GM18519 (cell line): ENCODE data around the gene EIF4B.

Experiments
- ATAC-seq: cut with Tn5 transposase; IDR thresholded peaks from one replicate; pipeline ENCODE4 v1.9.1; 2021; ENCODE audit warnings: mild to moderate bottlenecking, moderate library complexity; ENCODE audit not compliant: unreplicated experiment, low FRiP score

The EIF4B gene

DNA sequence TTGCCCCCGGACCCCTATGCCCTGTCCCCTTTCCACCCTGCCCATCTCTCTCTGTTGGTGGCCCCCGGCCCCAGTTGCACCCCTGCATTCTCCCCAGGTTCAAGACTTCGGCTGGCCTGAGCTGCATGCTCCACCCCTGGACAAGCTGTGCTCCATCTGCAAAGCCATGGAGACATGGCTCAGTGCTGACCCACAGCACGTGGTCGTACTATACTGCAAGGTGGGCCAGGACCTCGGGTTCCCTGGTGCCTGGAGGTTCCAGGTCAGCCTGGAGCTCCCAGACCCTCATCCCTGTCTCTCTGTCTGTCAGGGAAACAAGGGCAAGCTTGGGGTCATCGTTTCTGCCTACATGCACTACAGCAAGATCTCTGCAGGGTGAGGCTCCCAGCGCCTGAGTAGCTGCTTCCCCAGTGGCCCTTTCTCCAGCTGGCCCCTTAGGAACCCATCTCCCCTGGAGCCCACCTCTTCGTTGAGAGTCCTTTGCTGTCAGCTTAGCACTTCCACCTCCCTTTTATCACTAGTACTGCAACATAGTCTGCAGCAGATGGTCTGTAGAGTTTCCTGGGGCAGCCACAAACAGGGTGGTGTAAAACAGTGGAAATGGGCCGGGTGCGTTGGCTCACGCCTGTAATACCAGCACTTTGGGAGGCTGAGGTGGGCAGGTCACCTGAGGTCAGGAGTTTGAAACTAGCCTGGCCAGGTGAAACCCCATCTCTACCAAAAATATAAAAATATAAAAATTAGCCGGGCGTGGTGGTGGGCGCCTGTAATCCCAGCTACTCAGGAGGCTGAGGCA is 49.4 kb downstream of the EIF4B start:
- no peak for ATAC-seq

DNA sequence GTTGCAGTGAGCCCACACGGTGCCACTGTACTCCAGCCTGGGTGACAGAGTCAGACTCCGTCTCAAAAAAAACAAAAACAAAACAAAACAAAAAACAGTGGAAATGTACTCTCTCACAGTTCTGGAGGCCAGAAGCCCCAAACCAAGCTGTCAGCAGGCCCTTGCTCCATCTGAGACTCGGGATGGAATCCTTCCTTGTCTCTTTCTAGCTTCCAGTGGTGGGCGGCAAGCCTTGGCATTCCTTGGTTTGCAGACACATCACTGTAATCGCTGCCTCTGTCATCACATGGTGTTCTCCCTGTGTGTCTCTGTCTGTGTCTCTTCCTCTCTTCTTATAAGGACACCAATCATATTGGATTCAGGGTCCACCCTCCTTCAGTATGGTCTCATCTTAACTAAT is 50.0 kb downstream of the EIF4B start:
- no peak for ATAC-seq

DNA sequence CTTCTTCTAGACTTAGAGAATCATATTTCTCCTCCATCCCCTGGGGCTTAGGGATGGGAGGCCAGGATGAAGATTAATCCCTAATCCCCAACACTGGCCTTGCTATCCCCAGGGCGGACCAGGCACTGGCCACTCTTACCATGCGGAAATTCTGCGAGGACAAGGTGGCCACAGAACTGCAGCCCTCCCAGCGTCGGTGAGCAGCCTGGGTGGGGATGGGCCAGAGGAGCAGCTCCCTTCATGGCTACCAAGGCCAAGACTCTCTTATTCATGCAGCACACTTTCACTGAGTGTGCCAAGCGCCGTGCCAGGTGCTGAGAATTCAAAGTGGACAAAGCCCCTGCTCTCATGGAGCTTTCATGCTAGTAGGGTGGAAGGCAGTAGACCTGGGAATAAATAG is 50.6 kb downstream of the EIF4B start:
- ATAC-seq = no peak

DNA sequence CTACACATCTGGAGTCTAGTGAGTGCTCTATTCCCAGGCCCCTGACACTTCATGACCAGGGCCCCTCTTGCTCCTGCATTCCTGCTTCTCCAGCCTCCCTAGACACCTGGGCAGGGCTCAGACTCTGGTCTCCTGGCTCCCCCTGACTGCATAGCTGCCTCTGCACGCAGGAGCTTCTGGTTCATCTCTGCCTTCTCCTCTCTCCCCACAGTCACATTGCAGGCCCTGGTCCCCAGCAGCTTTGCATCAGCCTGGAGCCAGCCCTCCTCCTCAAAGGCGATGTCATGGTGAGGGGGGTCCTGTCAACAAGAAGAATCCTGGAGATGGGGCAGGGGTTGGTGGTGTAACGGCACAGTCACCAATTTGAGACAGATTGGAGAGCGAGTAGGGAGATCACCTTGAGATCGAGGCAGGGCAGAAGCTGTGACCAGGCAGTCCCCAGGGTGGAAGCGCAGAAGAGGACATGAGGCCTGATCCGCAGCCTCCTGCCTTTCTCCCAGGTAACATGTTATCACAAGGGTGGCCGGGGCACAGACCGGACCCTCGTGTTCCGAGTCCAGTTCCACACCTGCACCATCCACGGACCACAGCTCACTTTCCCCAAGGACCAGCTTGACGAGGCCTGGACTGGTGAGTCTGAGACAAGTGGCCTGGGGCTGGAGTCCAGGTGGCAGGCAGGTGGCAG is 51.7 kb downstream of the EIF4B start:
- no peak for ATAC-seq

DNA sequence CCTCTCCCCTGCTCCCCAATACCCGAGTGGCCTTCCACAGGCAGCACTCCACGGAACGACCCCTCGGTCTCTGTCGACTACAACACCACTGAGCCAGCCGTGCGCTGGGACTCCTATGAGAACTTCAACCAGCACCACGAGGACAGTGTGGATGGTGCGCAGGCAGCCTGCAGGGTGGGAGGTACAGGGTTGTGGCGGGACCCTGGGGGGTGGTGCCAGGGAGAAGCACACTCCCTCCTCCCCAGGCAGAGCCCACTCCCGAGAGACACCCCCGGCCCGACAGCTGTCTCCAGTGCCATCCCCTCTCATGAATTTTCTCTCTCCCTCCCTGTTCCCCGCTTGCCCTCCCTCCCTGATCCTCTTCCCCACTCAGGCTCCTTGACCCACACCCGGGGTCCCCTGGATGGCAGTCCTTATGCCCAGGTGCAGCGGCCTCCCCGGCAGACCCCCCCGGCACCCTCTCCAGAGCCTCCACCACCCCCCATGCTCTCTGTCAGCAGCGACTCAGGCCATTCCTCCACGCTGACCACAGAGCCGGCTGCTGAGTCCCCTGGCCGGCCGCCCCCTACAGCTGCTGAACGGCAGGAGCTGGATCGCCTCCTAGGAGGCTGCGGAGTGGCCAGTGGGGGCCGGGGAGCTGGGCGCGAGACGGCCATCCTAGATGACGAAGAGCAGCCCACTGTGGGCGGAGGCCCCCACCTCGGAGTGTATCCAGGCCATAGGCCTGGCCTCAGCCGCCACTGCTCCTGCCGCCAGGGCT is 52.6 kb downstream of the EIF4B start:
- no peak for ATAC-seq

DNA sequence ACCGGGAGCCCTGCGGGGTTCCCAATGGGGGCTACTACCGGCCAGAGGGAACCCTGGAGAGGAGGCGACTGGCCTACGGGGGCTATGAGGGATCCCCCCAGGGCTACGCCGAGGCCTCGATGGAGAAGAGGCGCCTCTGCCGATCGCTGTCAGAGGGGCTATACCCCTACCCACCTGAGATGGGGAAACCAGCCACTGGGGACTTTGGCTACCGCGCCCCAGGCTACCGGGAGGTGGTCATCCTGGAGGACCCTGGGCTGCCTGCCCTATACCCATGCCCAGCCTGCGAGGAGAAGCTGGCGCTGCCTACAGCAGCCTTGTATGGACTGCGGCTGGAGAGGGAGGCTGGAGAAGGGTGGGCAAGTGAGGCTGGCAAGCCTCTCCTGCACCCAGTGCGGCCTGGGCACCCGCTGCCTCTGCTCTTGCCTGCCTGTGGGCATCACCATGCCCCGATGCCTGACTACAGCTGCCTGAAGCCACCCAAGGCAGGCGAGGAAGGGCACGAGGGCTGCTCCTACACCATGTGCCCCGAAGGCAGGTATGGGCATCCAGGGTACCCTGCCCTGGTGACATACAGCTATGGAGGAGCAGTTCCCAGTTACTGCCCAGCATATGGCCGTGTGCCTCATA is 53.3 kb downstream of the EIF4B start:
- ATAC-seq = no peak

DNA sequence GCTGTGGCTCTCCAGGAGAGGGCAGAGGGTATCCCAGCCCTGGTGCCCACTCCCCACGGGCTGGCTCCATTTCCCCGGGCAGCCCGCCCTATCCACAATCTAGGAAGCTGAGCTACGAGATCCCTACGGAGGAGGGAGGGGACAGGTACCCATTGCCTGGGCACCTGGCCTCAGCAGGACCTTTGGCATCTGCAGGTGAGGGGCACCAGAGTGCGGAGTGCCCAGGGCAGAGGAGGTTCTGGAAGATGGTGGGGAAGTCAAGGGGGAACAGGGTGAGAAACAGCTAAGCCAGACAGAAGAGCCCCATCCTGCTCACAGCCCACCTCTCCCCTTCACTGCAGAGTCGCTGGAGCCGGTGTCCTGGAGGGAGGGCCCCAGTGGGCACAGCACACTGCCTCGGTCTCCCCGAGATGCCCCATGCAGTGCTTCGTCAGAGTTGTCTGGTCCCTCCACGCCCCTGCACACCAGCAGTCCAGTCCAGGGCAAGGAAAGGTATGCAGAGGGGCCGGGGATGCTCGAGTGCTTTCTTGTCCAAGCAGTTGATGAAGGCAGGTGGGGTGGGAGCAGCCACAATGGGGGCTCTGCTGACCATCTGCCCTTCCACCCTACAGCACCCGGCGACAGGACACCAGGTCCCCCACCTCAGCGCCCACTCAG is 53.9 kb downstream of the EIF4B start:
- ATAC-seq = no peak

DNA sequence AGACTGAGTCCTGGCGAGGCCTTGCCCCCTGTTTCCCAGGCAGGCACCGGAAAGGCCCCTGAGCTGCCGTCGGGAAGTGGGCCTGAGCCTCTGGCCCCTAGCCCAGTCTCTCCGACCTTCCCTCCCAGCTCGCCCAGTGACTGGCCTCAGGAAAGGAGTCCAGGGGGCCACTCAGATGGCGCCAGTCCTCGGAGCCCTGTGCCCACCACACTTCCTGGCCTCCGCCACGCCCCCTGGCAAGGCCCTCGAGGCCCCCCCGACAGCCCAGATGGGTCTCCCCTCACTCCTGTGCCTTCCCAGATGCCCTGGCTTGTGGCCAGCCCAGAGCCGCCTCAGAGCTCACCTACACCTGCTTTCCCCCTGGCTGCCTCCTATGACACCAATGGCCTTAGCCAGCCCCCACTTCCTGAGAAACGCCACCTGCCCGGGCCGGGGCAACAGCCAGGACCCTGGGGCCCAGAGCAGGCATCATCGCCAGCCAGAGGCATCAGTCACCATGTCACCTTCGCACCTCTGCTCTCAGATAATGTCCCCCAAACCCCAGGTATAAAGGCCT is 54.5 kb downstream of the EIF4B start:
- ATAC-seq = no peak

DNA sequence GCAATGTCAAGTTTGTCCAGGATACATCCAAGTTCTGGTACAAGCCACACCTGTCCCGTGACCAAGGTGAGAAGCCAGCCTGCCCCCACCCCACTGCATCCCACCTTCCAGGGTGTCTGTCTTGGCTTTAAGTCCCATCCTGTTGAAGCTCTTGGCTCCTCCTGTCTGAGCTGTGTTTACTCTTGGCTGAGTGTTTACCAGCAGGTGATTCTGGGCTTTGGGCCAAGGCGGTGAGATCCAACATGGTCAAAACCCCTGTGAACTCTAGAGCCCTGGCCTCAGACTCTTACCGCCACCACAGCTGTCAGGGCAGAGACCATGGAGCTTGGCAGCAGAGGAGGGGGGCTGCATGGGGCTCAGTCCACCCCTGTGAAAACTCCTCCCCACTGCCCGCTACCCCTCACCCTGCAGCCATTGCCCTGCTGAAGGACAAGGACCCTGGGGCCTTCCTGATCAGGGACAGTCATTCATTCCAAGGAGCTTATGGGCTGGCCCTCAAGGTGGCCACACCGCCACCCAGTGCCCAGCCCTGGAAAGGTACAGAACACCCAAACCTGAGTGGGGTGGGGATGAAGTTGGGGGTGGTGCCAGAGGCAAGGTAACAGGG is 55.3 kb downstream of the EIF4B start:
- no peak for ATAC-seq

DNA sequence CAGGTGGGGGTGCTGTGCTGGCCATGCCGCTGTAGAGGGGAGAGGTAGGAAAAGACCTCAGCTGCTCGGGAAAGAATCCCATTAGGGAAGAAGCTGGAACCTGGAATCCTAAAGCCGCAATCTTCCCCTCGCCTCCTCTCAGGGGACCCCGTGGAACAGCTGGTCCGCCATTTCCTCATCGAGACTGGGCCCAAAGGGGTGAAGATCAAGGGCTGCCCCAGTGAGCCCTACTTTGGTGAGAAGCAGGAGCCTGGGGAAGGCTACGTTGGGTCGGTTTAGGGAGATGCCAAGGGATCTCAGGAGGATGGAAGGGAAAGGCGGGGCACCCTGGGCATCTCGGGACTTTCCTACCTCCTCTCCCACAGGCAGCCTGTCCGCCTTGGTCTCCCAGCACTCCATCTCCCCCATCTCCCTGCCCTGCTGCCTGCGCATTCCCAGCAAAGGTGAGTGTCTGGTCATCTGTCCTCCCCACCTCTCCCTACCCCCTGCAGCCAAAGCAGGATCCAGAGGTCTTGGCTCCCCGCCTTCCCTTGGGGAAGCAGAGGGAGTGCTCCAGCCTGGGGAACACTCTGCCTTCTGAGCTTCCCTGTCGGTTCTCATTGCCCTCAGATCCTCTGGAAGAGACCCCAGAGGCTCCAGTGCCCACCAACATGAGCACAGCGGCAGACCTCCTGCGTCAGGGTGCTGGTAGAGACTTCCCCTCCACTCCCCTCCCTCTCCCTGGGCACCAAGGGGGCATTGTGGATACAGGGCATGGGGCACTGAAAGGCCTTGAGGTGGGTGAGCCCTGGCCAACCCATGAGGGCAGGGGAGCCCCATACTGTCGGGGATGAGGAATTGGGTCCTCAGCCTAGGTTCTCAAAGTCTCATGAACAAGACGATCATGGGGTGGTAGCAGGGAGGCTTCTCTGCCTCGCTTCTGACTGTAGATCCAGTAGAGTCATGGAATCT is 56.0 kb downstream of the EIF4B start:
- no peak for ATAC-seq

DNA sequence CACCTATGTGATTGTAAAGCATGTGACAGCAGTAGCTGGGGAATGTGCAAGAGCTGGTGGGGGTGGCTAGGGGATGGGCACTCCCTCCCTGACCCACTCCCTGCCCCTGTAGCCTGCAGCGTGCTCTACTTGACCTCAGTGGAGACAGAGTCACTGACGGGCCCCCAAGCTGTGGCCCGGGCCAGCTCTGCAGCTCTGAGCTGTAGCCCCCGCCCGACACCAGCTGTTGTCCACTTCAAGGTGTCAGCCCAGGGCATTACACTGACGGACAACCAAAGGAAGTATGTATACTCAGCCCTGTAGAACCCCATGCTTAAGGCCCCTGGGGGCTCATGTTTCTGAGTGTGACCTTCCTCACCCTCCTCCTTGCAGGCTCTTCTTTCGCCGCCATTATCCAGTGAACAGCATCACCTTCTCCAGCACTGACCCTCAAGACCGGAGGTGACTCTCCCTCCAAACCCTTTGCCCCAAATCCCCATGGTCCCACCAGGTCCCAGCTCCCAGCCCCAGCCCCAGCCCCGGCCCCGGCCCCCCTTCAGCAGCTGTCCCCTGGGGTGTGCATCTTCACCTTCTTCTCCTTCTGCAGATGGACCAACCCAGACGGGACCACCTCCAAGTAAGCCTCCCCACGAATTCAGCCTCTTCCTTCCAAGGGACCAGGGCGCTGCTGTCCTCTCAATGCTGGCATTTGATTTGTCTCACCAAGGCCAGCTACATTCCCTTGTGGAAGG is 56.9 kb downstream of the EIF4B start:
- ATAC-seq = no peak

DNA sequence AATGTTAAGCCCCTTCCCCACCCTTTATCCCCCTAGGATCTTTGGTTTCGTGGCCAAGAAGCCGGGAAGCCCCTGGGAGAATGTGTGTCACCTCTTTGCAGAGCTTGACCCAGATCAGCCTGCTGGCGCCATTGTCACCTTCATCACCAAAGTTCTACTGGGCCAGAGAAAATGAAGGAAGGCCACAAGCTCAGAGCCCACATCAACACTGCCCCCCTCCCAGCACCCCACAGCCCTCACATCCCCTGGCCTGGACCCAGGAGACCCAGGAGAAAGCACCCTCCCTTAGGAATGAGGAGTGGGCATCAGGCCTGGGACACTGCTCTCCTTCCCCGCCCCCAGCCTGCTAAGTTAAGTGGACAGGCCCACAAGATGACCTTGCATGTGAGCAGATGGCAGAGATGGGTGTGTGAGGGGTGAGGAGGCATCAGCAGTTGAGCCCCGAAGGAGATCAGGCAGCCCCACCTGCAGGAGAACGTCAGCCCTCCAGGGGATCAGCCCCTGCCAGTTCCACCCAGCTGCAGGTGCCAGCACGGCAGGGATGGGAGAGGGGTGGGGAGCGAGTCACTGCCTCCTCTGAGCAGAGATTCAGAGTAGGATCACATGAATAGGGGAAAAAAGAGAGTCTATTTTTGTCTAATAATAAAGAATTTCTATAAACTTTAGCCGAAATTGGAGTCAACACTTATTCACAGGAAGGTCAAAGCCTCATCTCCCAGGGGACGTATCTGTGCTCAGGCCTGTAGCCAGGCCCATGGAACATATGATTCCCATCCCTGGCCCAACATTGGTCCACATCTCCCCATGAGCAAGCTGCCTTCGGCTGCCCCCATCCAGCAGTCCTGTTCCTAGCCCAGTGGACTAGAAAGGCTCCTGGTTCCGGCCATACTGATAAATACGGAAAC is 57.7 kb downstream of the EIF4B start:
- no peak for ATAC-seq

DNA sequence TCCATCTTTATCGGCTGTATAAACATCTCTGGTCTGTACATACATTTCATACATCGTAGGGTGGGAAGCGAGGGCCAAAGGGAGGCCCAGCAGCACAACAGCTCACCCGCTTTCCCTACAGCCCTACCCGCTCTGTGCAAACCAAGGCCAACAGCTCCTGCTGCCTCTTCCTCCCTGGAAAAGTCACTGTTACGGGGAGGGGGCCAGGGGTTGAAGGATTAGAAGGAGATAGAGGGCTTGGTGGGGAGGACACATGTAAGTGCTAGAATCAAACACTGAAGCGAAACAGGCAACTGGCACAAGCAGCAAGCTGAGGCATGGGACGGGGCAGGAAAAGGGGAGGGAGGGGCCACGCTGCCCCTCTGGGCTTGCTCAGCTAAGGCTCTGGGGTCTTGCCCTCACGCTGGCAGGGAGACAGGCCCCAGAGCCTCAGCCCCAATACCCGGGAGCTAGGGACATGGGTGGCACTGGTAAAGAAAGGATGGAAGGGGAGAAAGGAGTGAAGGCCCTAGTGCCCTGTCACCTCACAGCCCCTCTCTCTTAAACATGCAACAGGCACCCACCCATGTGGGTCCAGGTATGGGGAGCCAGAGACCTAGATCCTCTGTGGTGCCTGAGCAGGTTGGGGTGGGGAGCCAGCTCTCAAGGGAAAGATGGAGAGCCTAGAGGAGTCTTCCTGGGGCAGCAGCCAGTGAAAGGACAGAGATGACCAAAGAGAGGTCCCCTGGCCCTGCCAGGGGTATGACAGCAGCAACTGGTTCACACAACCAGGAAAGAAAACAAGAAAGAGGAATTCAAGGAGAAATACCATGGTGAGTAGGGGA is 58.6 kb downstream of the EIF4B start:
- ATAC-seq = no peak

DNA sequence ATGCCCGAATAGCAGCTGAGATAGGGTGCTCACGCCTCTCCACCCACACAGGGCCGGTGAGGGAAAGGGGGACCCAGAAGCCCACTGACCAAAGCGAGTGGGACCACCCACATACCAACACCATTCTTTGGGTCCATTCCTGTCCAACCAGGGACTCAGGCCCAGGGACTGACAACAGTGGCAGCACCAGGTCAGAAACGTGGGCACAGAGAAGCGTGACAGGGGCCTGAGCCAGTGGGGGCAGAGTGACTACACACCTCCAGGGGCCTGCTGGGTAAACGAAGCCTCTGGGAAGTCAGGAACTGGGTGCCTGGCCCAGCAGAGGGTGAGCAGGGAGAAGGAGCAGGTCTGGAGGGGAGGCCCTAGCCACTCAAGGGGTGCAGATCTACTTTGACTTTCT is 59.2 kb downstream of the EIF4B start:
- no peak for ATAC-seq

DNA sequence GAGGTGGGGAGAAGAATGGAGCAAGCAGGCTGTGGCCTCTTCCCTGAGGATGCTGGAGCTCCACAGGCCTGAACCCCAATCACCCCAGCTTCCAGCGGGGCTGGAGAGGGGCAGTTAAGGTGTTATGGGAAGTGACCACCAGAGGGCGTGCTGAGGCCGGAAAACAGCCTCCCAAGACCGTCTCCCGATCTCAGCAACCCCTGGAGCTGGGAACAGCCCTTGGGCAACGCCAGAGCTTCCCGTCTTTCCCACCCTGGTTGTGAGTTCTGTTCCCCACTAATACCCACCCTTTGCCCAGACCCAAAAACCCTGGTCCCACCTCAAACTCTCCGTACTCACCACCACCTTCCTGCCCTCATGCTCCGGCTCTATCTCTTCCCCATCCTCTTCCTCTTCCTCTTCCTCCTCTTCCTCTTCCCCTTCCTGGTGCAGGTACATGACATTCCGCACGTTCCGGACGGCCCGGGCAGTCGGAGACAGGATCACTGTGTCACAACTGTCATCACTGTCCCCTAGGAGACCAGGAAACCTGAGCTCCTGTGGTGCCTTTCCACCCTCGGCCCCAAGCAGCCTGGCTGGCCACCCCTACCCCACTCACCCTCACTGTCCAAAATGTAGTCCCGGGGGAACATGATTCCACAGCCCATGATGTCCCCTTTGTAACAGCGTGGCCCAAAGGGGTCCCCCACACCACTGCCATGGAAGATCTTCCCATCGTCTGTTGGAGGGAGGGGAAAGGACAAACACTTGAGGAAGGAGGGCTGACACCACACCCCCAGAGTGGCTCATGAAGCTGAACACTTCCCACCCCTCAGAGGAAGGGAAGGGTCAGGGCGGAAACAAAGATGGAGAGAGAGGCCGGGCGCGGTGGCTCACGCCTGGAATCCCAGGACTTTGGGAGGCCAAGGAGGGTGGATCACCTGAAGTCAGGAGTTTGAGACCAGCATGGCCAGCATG is 60.0 kb downstream of the EIF4B start:
- no peak for ATAC-seq
